Measurements from ENCODE around the gene TRPM3. TPM values are rescaled to one million over a fixed set of nuclear protein-coding genes. Genes with fewer than 3 reads are reported as not detected.

Gene TRPM3
- total RNA-seq, 1 donor from 2014 or later: not detected

GRCh38 chr9:71025728-71026127 is 95.7 kb downstream of the TRPM3 start:
- no peak for DNase-seq
- H3K9me3 Mint-ChIP-seq: no peaks in the 10 kb centered on the region
- POLR2A ChIA-PET: no interaction called here
- CTCF ChIA-PET: no interaction called here
- intact Hi-C loops (cut with micrococcal nuclease): no loop called here
- H3K4me1 Mint-ChIP-seq: no peaks in the 10 kb centered on the region
- no peak for TF ChIP-seq CTCF (IDR thresholded peaks at IDR 0.05)
- ATAC-seq (ENCODE audit: low read depth): no peak
- no peak overlapping the region for H3K4me3 Mint-ChIP-seq
- H3K27me3 Mint-ChIP-seq: no peaks in the 10 kb centered on the region
- no peak overlapping the region for H3K27ac Mint-ChIP-seq
- H3K36me3 Mint-ChIP-seq (ENCODE audit: low read depth): no peaks in the 10 kb centered on the region

GRCh38 chr9:71025201-71025600 is 96.2 kb downstream of the TRPM3 start:
- ChIA-PET CTCF (no interaction called here), POLR2A (no interaction called here)
- Mint-ChIP-seq H3K36me3 (ENCODE audit: low read depth) (no peaks in the 10 kb centered on the region), H3K4me3 (no peak overlapping the region), H3K27ac (no peak overlapping the region), H3K4me1 (no peaks in the 10 kb centered on the region), H3K9me3 (no peaks in the 10 kb centered on the region), H3K27me3 (no peaks in the 10 kb centered on the region)
- no peak for ATAC-seq (ENCODE audit: low read depth)
- TF ChIP-seq CTCF (IDR thresholded peaks at IDR 0.05): no peak
- no peak for DNase-seq
- intact Hi-C loops (cut with micrococcal nuclease): no loop called here

GRCh38 chr9:71010258-71010657 is 111.2 kb downstream of the TRPM3 start:
- no peak for DNase-seq
- Mint-ChIP-seq H3K9me3 (peaks cover 13% of the 10 kb centered on the region), H3K4me1 (no peaks in the 10 kb centered on the region), H3K4me3 (no peak overlapping the region), H3K27me3 (no peaks in the 10 kb centered on the region), H3K27ac (no peak overlapping the region), H3K36me3 (ENCODE audit: low read depth) (no peaks in the 10 kb centered on the region)
- ATAC-seq (ENCODE audit: low read depth): no peak
- ChIA-PET POLR2A (no interaction called here), CTCF (no interaction called here)
- intact Hi-C loops (cut with micrococcal nuclease): no loop called here
- TF ChIP-seq CTCF (IDR thresholded peaks at IDR 0.05): no peak

- no peak for DNase-seq
- peaks cover 14% of the 10 kb centered on the region for H3K9me3 Mint-ChIP-seq
- H3K4me3 Mint-ChIP-seq: no peak overlapping the region
- H3K36me3 Mint-ChIP-seq (ENCODE audit: low read depth): no peaks in the 10 kb centered on the region
- ATAC-seq (ENCODE audit: low read depth): no peak
- intact Hi-C loops (cut with micrococcal nuclease): no loop called here
- ChIA-PET POLR2A (no interaction called here), CTCF (no interaction called here)
- H3K27ac Mint-ChIP-seq: no peak overlapping the region
- no peaks in the 10 kb centered on the region for H3K27me3 Mint-ChIP-seq
- TF ChIP-seq CTCF (IDR thresholded peaks at IDR 0.05): no peak
- no peaks in the 10 kb centered on the region for H3K4me1 Mint-ChIP-seq
These were observed 116.0 kb downstream of the TRPM3 start for GRCh38 chr9:71005456-71005855.

GRCh38 chr9:71004196-71004595 is 117.2 kb downstream of the TRPM3 start:
- Mint-ChIP-seq H3K9me3 (peaks cover 14% of the 10 kb centered on the region), H3K36me3 (ENCODE audit: low read depth) (no peaks in the 10 kb centered on the region), H3K4me3 (no peak overlapping the region), H3K27ac (no peak overlapping the region), H3K4me1 (no peaks in the 10 kb centered on the region), H3K27me3 (no peaks in the 10 kb centered on the region)
- intact Hi-C loops (cut with micrococcal nuclease): no loop called here
- ChIA-PET CTCF (no interaction called here), POLR2A (no interaction called here)
- DNase-seq: no peak
- no peak for TF ChIP-seq CTCF (IDR thresholded peaks at IDR 0.05)
- no peak for ATAC-seq (ENCODE audit: low read depth)

Measured in activated B cell treated with CpG ODN at 0.5 μM for 24 hours (primary cell).